Neutrophil (primary cell): ENCODE measurements around the gene FSTL4.

ENCODE experiments used
- H3K27ac ChIP-seq: fragments of 200-600 bp; sonication (generic); 2 replicates; pipeline ENCODE4 v1.5.1; 2016; ENCODE audit warnings: mild to moderate bottlenecking, moderate library complexity
- H3K27me3 ChIP-seq: fragments of 200-600 bp; sonication (generic); 2 replicates; pipeline ENCODE4 v1.6.0; 2016; ENCODE audit warnings: mild to moderate bottlenecking
- H3K36me3 ChIP-seq: fragments of 200-600 bp; sonication (generic); 2 replicates; pipeline ENCODE4 v1.5.1; 2017
- H3K4me1 ChIP-seq, 2 experiments: fragments of 200-600 bp in 1 of 2; sonication (generic) in 1 of 2; 1 replicate in 1 of 2; 2 replicates in 1 of 2; pipeline versions ENCODE4 v1.5.1 to v1.6.1; 2013 to 2016; ENCODE audit warnings: low read depth in 1 of 2, low read length in 1 of 2, mild to moderate bottlenecking in 1 of 2, moderate library complexity in 1 of 2; ENCODE audit not compliant: control insufficient read depth in 1 of 2, insufficient read depth in 1 of 2
- H3K4me3 ChIP-seq, 2 experiments: fragments of 200-600 bp in 1 of 2; sonication (generic) in 1 of 2; 1 replicate in 1 of 2; 2 replicates in 1 of 2; pipeline ENCODE4 v1.5.1; 2013 to 2016; ENCODE audit warnings: low read depth in 1 of 2, low read length in 1 of 2, mild to moderate bottlenecking in 1 of 2, moderate library complexity in 1 of 2
- H3K9me3 ChIP-seq: fragments of 200-600 bp; sonication (generic); 2 replicates; pipeline ENCODE4 v1.5.1; 2016
- CTCF ChIP-seq: fragments of 200-600 bp; sonication (generic); IDR thresholded peaks from 2 replicates; pipeline ENCODE4 v1.5.1; 2016; ENCODE audit warnings: antibody characterized with exemption

Gene FSTL4

GRCh38 chr5:133354323-133355185, 257.8 kb downstream of the FSTL4 start:
- no peak overlapping the region for H3K4me3 ChIP-seq
- no peak for TF ChIP-seq CTCF
- no peaks in the 10 kb centered on the region for H3K27me3 ChIP-seq
- H3K9me3 ChIP-seq = no peaks in the 10 kb centered on the region
- H3K36me3 ChIP-seq = no peaks in the 10 kb centered on the region
- no peaks in the 10 kb centered on the region for H3K4me1 ChIP-seq
- H3K27ac ChIP-seq = no peak overlapping the region

- Histone ChIP-seq H3K36me3 (no peaks in the 10 kb centered on the region), H3K9me3 (no peaks in the 10 kb centered on the region), H3K4me1 (no peaks in the 10 kb centered on the region), H3K27me3 (no peaks in the 10 kb centered on the region), H3K4me3 (no peak overlapping the region), H3K27ac (no peak overlapping the region)
- no peak for TF ChIP-seq CTCF
These were observed 258.6 kb downstream of the FSTL4 start for GRCh38 chr5:133353741-133354140.

- no peak overlapping the region for H3K27ac ChIP-seq
- H3K27me3 ChIP-seq = no peaks in the 10 kb centered on the region
- H3K4me3 ChIP-seq = no peak overlapping the region
- no peaks in the 10 kb centered on the region for H3K9me3 ChIP-seq
- no peak for TF ChIP-seq CTCF
- no peaks in the 10 kb centered on the region for H3K36me3 ChIP-seq
- H3K4me1 ChIP-seq = no peaks in the 10 kb centered on the region
These were observed 263.9 kb downstream of the FSTL4 start for GRCh38 chr5:133348406-133348805.

GRCh38 chr5:133347039-133347438, 265.3 kb downstream of the FSTL4 start:
- Histone ChIP-seq H3K36me3 (no peaks in the 10 kb centered on the region), H3K27ac (no peak overlapping the region), H3K4me3 (no peak overlapping the region), H3K9me3 (no peaks in the 10 kb centered on the region), H3K4me1 (no peaks in the 10 kb centered on the region), H3K27me3 (no peaks in the 10 kb centered on the region)
- TF ChIP-seq CTCF = no peak

- H3K4me1 ChIP-seq = no peaks in the 10 kb centered on the region
- no peak overlapping the region for H3K27ac ChIP-seq
- H3K36me3 ChIP-seq = no peaks in the 10 kb centered on the region
- no peak overlapping the region for H3K4me3 ChIP-seq
- no peaks in the 10 kb centered on the region for H3K27me3 ChIP-seq
- no peak for TF ChIP-seq CTCF
- no peaks in the 10 kb centered on the region for H3K9me3 ChIP-seq
These were observed 268.1 kb downstream of the FSTL4 start for GRCh38 chr5:133344266-133344665.
